HCT116 (cell line): ENCODE data around the gene PLXNB3. TPM values are rescaled to one million over a fixed set of nuclear protein-coding genes. Genes with fewer than 3 reads are reported as not detected.

ENCODE experiments used
- ATAC-seq: fragments of 200-7000 bp; cut with Tn5 transposase; 2 replicates; pipeline ENCODE4 v1.9.1; 2020; ENCODE audit warnings: mild to moderate bottlenecking, moderate library complexity
- BruUV-seq: library from RNA; stranded (reverse); fragments of 400-500 nt; replicated peaks from 2 replicates; lab custom pipeline; 2021; lab: Mats Ljungman, UMichigan
- CTCF ChIA-PET: fragments of 300-600 bp; sonication (Branson Sonifier 250); formaldehyde crosslinking; loops from one replicate; lab custom pipeline; 2021; ENCODE audit warnings: antibody characterized with exemption; lab: Charles Lee
- POLR2A ChIA-PET: fragments of 300-600, 350-600 bp; sonication (Branson Sonifier 250); formaldehyde crosslinking; loops from one replicate; lab custom pipeline; 2021; ENCODE audit warnings: antibody characterized with exemption; lab: Charles Lee
- RAD21 ChIA-PET, 2 experiments: fragments of 300-600 bp; sonication (Branson Sonifier 250); formaldehyde crosslinking; loops; one replicate each; lab custom pipeline; 2023; ENCODE audit warnings: low total read pairs in 2 of 2; ENCODE audit not compliant: uncharacterized antibody in 2 of 2, unreplicated experiment in 2 of 2, low non-redundant PET in 1 of 2; lab: Charles Lee
- DNase-seq: peaks from one replicate; pipeline ENCODE4 v3.0.0-alpha.2; 2010; ENCODE audit warnings: low read depth, low spot score
- H2AFZ ChIP-seq: fragments of 200-600 bp; shearing (Covaris generic), sonication (generic); 2 replicates; pipeline ENCODE4 v1.6.1; 2017; ENCODE audit warnings: low read depth, mixed run types, mixed read lengths, antibody characterized with exemption, low read length; ENCODE audit not compliant: poor library complexity, severe bottlenecking
- H3K27ac ChIP-seq: 2 replicates; pipeline ENCODE4 v1.5.1; 2012; ENCODE audit warnings: low read depth, low read length
- H3K27me3 ChIP-seq: fragments of 200-600 bp; sonication (generic); 2 replicates; pipeline ENCODE4 v1.6.1; 2016; ENCODE audit warnings: mixed run types, low read length, mixed read lengths; ENCODE audit not compliant: insufficient read depth
- H3K36me3 ChIP-seq, 2 experiments: fragments of 200-500 bp in 1 of 2; fragments of 200-600 bp in 1 of 2; sonication (Bioruptor generic) in 1 of 2; sonication (generic) in 1 of 2; 2 replicates each; pipeline versions ENCODE4 v1.5.1 to v1.6.1; 2014 to 2016; ENCODE audit warnings: low read length in 2 of 2, inconsistent platforms in 1 of 2, mixed read lengths in 1 of 2, mixed run types in 1 of 2; ENCODE audit not compliant: insufficient read depth in 2 of 2, control insufficient read depth in 1 of 2
- H3K4me1 ChIP-seq, 2 experiments: fragments of 200-600 bp in 1 of 2; sonication (generic) in 1 of 2; 2 replicates each; pipeline versions ENCODE4 v1.5.1 to v1.6.1; 2012 to 2017; ENCODE audit warnings: low read length in 2 of 2, inconsistent platforms in 1 of 2, mild to moderate bottlenecking in 1 of 2, mixed read lengths in 1 of 2, mixed run types in 1 of 2, moderate library complexity in 1 of 2; ENCODE audit not compliant: insufficient read depth in 2 of 2, control insufficient read depth in 1 of 2
- H3K4me2 ChIP-seq: fragments of 200-600 bp; sonication (generic); 2 replicates; pipeline ENCODE4 v1.6.1; 2017; ENCODE audit warnings: mixed run types, low read length, mixed read lengths
- H3K4me3 ChIP-seq, 2 experiments: fragments of 200-600 bp in 1 of 2; sonication (generic) in 1 of 2; replicated peaks in 1 of 2; 2 replicates each; pipeline ENCODE4 v1.5.1; 2011 to 2016; ENCODE audit warnings: low read length in 2 of 2, control low read depth in 1 of 2, low read depth in 1 of 2, mild to moderate bottlenecking in 1 of 2, mixed read lengths in 1 of 2, mixed run types in 1 of 2
- H3K79me2 ChIP-seq: fragments of 200-600 bp; sonication (generic); 2 replicates; pipeline ENCODE4 v1.6.1; 2017; ENCODE audit warnings: mild to moderate bottlenecking, mixed run types, low read length, moderate library complexity, mixed read lengths; ENCODE audit not compliant: insufficient read depth
- H3K9ac ChIP-seq: fragments of 200-600 bp; sonication (generic); 2 replicates; pipeline ENCODE4 v1.6.1; 2016; ENCODE audit warnings: low read length, mixed read lengths
- H3K9me2 ChIP-seq: fragments of 200-600 bp; sonication (generic), shearing (Covaris generic); 2 replicates; pipeline ENCODE4 v1.6.1; 2017; ENCODE audit warnings: mixed run types, mild to moderate bottlenecking, moderate library complexity; ENCODE audit not compliant: insufficient read depth
- H3K9me3 ChIP-seq, 2 experiments: fragments of 200-500 bp in 1 of 2; fragments of 200-600 bp in 1 of 2; sonication (Bioruptor generic) in 1 of 2; sonication (generic) in 1 of 2; 2 replicates each; pipeline ENCODE4 v1.6.1; 2014 to 2017; ENCODE audit warnings: low read length in 2 of 2, mixed read lengths in 2 of 2, inconsistent platforms in 1 of 2, low read depth in 1 of 2, mild to moderate bottlenecking in 1 of 2, mixed run types in 1 of 2, moderate library complexity in 1 of 2; ENCODE audit not compliant: control insufficient read depth in 1 of 2, insufficient read depth in 1 of 2
- H4K20me1 ChIP-seq: fragments of 200-600 bp; sonication (generic), shearing (Covaris generic); 2 replicates; pipeline ENCODE4 v1.6.1; 2017; ENCODE audit warnings: mixed run types, mild to moderate bottlenecking, moderate library complexity; ENCODE audit not compliant: insufficient read depth
- CBX3 ChIP-seq: IDR thresholded peaks from 2 replicates; pipeline ENCODE4 v1.6.1; 2012; ENCODE audit warnings: low read depth
- CEBPB ChIP-seq: IDR thresholded peaks from 2 replicates; pipeline ENCODE4 v1.6.1; 2012; ENCODE audit warnings: low read depth
- CTCF ChIP-seq, 3 experiments: fragments of 200-600 bp in 1 of 3; sonication (generic) in 1 of 3; IDR thresholded peaks in 2 of 3; conservative IDR thresholded peaks in 1 of 3; 2 replicates each; pipeline ENCODE4 v1.5.1; 2012 to 2017; ENCODE audit warnings: low read depth in 2 of 3, low read length in 2 of 3, antibody characterized with exemption in 1 of 3, borderline replicate concordance in 1 of 3, control low read depth in 1 of 3, mild to moderate bottlenecking in 1 of 3, mixed read lengths in 1 of 3, mixed run types in 1 of 3, moderate library complexity in 1 of 3; ENCODE audit not compliant: insufficient read depth in 1 of 3
- POLR2AphosphoS5 ChIP-seq: IDR thresholded peaks from 2 replicates; pipeline ENCODE4 v1.6.1; 2011; ENCODE audit warnings: mild to moderate bottlenecking, low read depth, low read length, moderate library complexity
- RAD21 ChIP-seq: IDR thresholded peaks from 2 replicates; pipeline ENCODE4 v1.6.1; 2012; ENCODE audit warnings: low read depth, mild to moderate bottlenecking
- REST ChIP-seq: IDR thresholded peaks from 2 replicates; pipeline ENCODE4 v1.6.1; 2012; ENCODE audit warnings: low read depth
- SP1 ChIP-seq: IDR thresholded peaks from 2 replicates; pipeline ENCODE4 v1.6.1; 2012; ENCODE audit warnings: low read depth
- YY1 ChIP-seq: IDR thresholded peaks from 2 replicates; pipeline ENCODE4 v1.6.1; 2011; ENCODE audit warnings: low read length, low read depth, moderate library complexity, mild to moderate bottlenecking; ENCODE audit not compliant: insufficient replicate concordance; ENCODE audit errors: extremely low read depth
- intact Hi-C: fragments of 100-400 bp; cut with micrococcal nuclease; formaldehyde crosslinking; loops from 2 replicates; pipeline ENCODE4 v1.10.0; 2022
- total RNA-seq: library from RNA; stranded (reverse); gene quantifications from one replicate; pipeline ENCODE4 v1.2.1, GENCODE V29; 2021; ENCODE audit not compliant: unreplicated experiment

The PLXNB3 gene
- total RNA-seq, 1 experiment from 2014 or later, result 4.8 TPM

GRCh38 chrX:153824348-153824747 is 60.3 kb downstream of the PLXNB3 start:
- TF ChIP-seq CBX3, result no peak
- no peak for TF ChIP-seq YY1
- no peak for TF ChIP-seq CEBPB
- no peak for TF ChIP-seq CTCF (IDR thresholded peaks at IDR 0.05 in 2 of 3, conservative IDR thresholded peaks at IDR 0.05 in 1 of 3; ENCODE audit: borderline replicate concordance in 1 of 3, insufficient read depth in 1 of 3, low read depth in 2 of 3, low read length in 2 of 3)
- TF ChIP-seq SP1, result no peak
- TF ChIP-seq RAD21, result no peak
- TF ChIP-seq REST, result no peak
- TF ChIP-seq POLR2AphosphoS5, result no peak
- TF ChIP-seq, all 23 proteins: peak for 0
- no peak for ATAC-seq
- no peak overlapping the region for H3K9ac ChIP-seq
- H3K9me3 ChIP-seq, result no peaks in the 10 kb centered on the region
- H3K27ac ChIP-seq, result no peak overlapping the region
- BruUV-seq, result no TSS peak
- ChIA-PET CTCF (no interaction called here), POLR2A (no interaction called here), RAD21 (no interaction called here)
- H3K4me1 ChIP-seq, result peaks cover 0 to 13% of the 10 kb centered on the region in 2 experiments; a peak in 2 of 4 replicates
- no peaks in the 10 kb centered on the region for H3K27me3 ChIP-seq
- H3K9me2 ChIP-seq, result no peaks in the 10 kb centered on the region
- no peaks in the 10 kb centered on the region for H3K36me3 ChIP-seq
- intact Hi-C loops, result no loop called here
- H3K4me3 ChIP-seq, result no peak overlapping the region
- no peak overlapping the region for H3K4me2 ChIP-seq
- H2AFZ ChIP-seq, result no peak overlapping the region
- DNase-seq, result no peak
- no peaks in the 10 kb centered on the region for H3K79me2 ChIP-seq
- no peaks in the 10 kb centered on the region for H4K20me1 ChIP-seq
